Measurements from ENCODE around the gene CFAP299. TPM values are rescaled to one million over a fixed set of nuclear protein-coding genes. Genes with fewer than 3 reads are reported as not detected.

The CFAP299 gene
- total and polyA plus RNA-seq, 9 of the 15 experiments (the other 6 are each of a cell fraction or from before 2014, with no cell fraction given): 0.09 to 3.0 (median 0.76) TPM

- TF ChIP-seq E2F6 (IDR thresholded peaks at IDR 0.05; ENCODE audit: borderline replicate concordance in 1 of 2, extremely low read depth in 1 of 2, insufficient read depth in 1 of 2, insufficient read length in 1 of 2, low read depth in 1 of 2, low read length in 1 of 2, poor library complexity in 1 of 2, severe bottlenecking in 1 of 2) (no peak), CAMTA2 (CRISPR knock-in tag; conservative IDR thresholded peaks at IDR 0.05) (no peak)
These were observed 272.9 kb downstream of the CFAP299 start (continued) for GRCh38 chr4:80608281-80608980.

- WGBS (ENCODE audit: insufficient coverage, low coverage, missing lambda C conversion rate): 0% methylated on average over 1 of the region's 1 CpG
- Histone ChIP-seq H3K9ac (ENCODE audit: insufficient read depth in 1 of 2, low read depth in 2 of 2, low read length in 2 of 2) (no peak overlapping the region), H3K4me3 (no peak overlapping the region), H3K79me2 (ENCODE audit: control insufficient read depth, insufficient read depth, low read length) (no peaks in the 10 kb centered on the region), H3K9me3 (replicated peaks; ENCODE audit: control insufficient read depth, insufficient read depth, low read depth, low read length) (no peaks in the 10 kb centered on the region), H3K9me1 (ENCODE audit: control insufficient read depth, insufficient read depth, low read length) (no peaks in the 10 kb centered on the region), H3K36me3 (ENCODE audit: control insufficient read depth, insufficient read depth, low read length) (no peaks in the 10 kb centered on the region), H3K4me2 (ENCODE audit: insufficient read depth, low read length) (no peak overlapping the region), H2AFZ (ENCODE audit: low read depth, low read length) (no peak overlapping the region), H3K27ac (ENCODE audit: extremely low read depth, low read depth, low read length) (no peak overlapping the region), H3K4me1 (replicated peaks in 1 of 2; ENCODE audit: control insufficient read depth in 2 of 2, insufficient read depth in 2 of 2, low read length in 2 of 2) (no peaks in the 10 kb centered on the region), H3K27me3 (ENCODE audit: control insufficient read depth in 2 of 2, insufficient read depth in 2 of 2, low read length in 2 of 2) (no peaks in the 10 kb centered on the region), H4K20me1 (replicated peaks; ENCODE audit: control insufficient read depth, insufficient read depth, low read length) (no peaks in the 10 kb centered on the region)
- in situ Hi-C loops (cut with MboI): no loop called here
- ChIA-PET CTCF (ENCODE audit: low intra/inter-chr PET ratio) (no interaction called here), POLR2A (no interaction called here)
- BruUV-seq (replicated peaks): no TSS peak
- DNase-seq (ENCODE audit: extremely low read depth in 1 of 4, low spot score in 3 of 4) (no peak), FAIRE-seq (no peak), ATAC-seq (no peak)
- intact Hi-C loops (cut with micrococcal nuclease): loop anchor here (10.0 kb wide), 1 partner anchor 435 kb away; no protein-coding TSS in a partner anchor
- TF ChIP-seq ZNF253 (CRISPR knock-in tag; conservative IDR thresholded peaks at IDR 0.05) (no peak), ZNF512 (tag; IDR thresholded peaks at IDR 0.05) (no peak), THAP12 (CRISPR knock-in tag; IDR thresholded peaks at IDR 0.05) (no peak), CREB3L1 (IDR thresholded peaks at IDR 0.05; ENCODE audit: borderline replicate concordance, low read depth) (no peak), MAFK (IDR thresholded peaks at IDR 0.05; ENCODE audit: low read length) (no peak), MXD1 (CRISPR knock-in tag; IDR thresholded peaks at IDR 0.05; ENCODE audit: borderline replicate concordance, poor library complexity, severe bottlenecking) (no peak), SAP30 (IDR thresholded peaks at IDR 0.05; ENCODE audit: borderline replicate concordance, insufficient read depth, low read depth, low read length, poor library complexity, severe bottlenecking) (no peak), NEUROD1 (IDR thresholded peaks at IDR 0.05; ENCODE audit: borderline replicate concordance, low read depth, low read length, partially characterized antibody) (no peak), ZNF561 (CRISPR knock-in tag; conservative IDR thresholded peaks at IDR 0.05) (no peak), ZFPM2 (CRISPR knock-in tag; IDR thresholded peaks at IDR 0.05) (no peak)
These were observed 274.7 kb downstream of the CFAP299 start for GRCh38 chr4:80610199-80610598.

Measured in K562 (cell line).